Neural cell (in vitro differentiated cells): ENCODE results near the gene FAM20C. TPM values are rescaled to one million over a fixed set of nuclear protein-coding genes. Genes with fewer than 3 reads are reported as not detected.

Experiments
- H2AFZ ChIP-seq: fragments of 200-600, 300-800 bp; sonication (generic), shearing (Covaris generic); 2 replicates; pipeline ENCODE4 v1.6.0; 2014; ENCODE audit warnings: low read depth, mild to moderate bottlenecking, antibody characterized with exemption, low read length, moderate library complexity
- H3F3A ChIP-seq: fragments of 200-600 bp; shearing (Covaris generic); 2 replicates; pipeline ENCODE4 v1.6.1; 2016; ENCODE audit warnings: mild to moderate bottlenecking, moderate library complexity, mixed read lengths, antibody characterized with exemption, low read length; ENCODE audit not compliant: insufficient read depth, poor library complexity, severe bottlenecking
- H3K27ac ChIP-seq: fragments of 200-600, 300-800 bp; sonication (generic), shearing (Covaris generic); 2 replicates; pipeline ENCODE4 v1.5.1; 2014; ENCODE audit warnings: mild to moderate bottlenecking, low read length, moderate library complexity
- H3K27me3 ChIP-seq: fragments of 300-800, 200-600 bp; sonication (generic), shearing (Covaris generic); 2 replicates; pipeline ENCODE4 v1.6.0; 2014; ENCODE audit warnings: mild to moderate bottlenecking, low read depth, low read length, moderate library complexity; ENCODE audit not compliant: insufficient read depth
- H3K36me3 ChIP-seq: fragments of 300-800, 200-600 bp; sonication (generic), shearing (Covaris generic); 2 replicates; pipeline ENCODE4 v1.5.1; 2014; ENCODE audit warnings: mild to moderate bottlenecking, antibody characterized with exemption, low read length, moderate library complexity; ENCODE audit not compliant: insufficient read depth
- H3K4me2 ChIP-seq: fragments of 300-800, 200-600 bp; sonication (generic), shearing (Covaris generic); 2 replicates; pipeline ENCODE4 v1.6.0; 2014; ENCODE audit warnings: mild to moderate bottlenecking, low read length
- H3K4me3 ChIP-seq: fragments of 300-800, 200-600 bp; sonication (generic), shearing (Covaris generic); 2 replicates; pipeline ENCODE4 v1.5.1; 2014; ENCODE audit warnings: mild to moderate bottlenecking, low read length, moderate library complexity
- H3K79me2 ChIP-seq: fragments of 200-600 bp; shearing (Covaris generic); replicated peaks from 2 replicates; pipeline ENCODE4 v1.6.0; 2014; ENCODE audit warnings: mild to moderate bottlenecking, low read length, moderate library complexity; ENCODE audit not compliant: insufficient read depth
- H3K9ac ChIP-seq: fragments of 300-800, 200-600 bp; sonication (generic), shearing (Covaris generic); 2 replicates; pipeline ENCODE4 v1.6.1; 2016; ENCODE audit warnings: mild to moderate bottlenecking, low read length, mixed read lengths
- H3K9me2 ChIP-seq: fragments of 200-600 bp; shearing (Covaris generic); 2 replicates; pipeline ENCODE4 v1.6.1; 2016; ENCODE audit warnings: mild to moderate bottlenecking, low read length, mixed read lengths; ENCODE audit not compliant: insufficient read depth
- H3K9me3 ChIP-seq: fragments of 200-600, 300-800 bp; sonication (generic), shearing (Covaris generic); 2 replicates; pipeline ENCODE4 v1.6.1; 2016; ENCODE audit warnings: mild to moderate bottlenecking, mixed run types, low read length, moderate library complexity, mixed read lengths
- H4K20me1 ChIP-seq: fragments of 200-600 bp; shearing (Covaris generic); 2 replicates; pipeline ENCODE4 v1.6.1; 2016; ENCODE audit warnings: mild to moderate bottlenecking, mixed run types; ENCODE audit not compliant: insufficient read depth
- EP300 ChIP-seq: fragments of 450-650 bp; conservative IDR thresholded peaks from 2 replicates; pipeline ENCODE4 v1.6.1; 2014; ENCODE audit warnings: antibody characterized with exemption, mild to moderate bottlenecking, moderate library complexity; ENCODE audit not compliant: poor library complexity, severe bottlenecking
- EZH2 ChIP-seq: fragments of 200-600, 300-800 bp; shearing (Covaris generic), sonication (generic); IDR thresholded peaks from 2 replicates; pipeline ENCODE4 v1.6.1; 2014; ENCODE audit warnings: antibody characterized with exemption, low read length, borderline replicate concordance, mild to moderate bottlenecking; ENCODE audit not compliant: insufficient read depth, poor library complexity, severe bottlenecking
- MXI1 ChIP-seq: fragments of 450-650 bp; conservative IDR thresholded peaks from 2 replicates; pipeline ENCODE4 v1.6.1; 2014; ENCODE audit warnings: antibody characterized with exemption, mild to moderate bottlenecking; ENCODE audit not compliant: poor library complexity, severe bottlenecking
- POLR2AphosphoS5 ChIP-seq: IDR thresholded peaks from 2 replicates; pipeline ENCODE4 v1.6.1; 2012
- RAD21 ChIP-seq: fragments of 450-650 bp; conservative IDR thresholded peaks from 2 replicates; pipeline ENCODE4 v1.6.1; 2014; ENCODE audit warnings: antibody characterized with exemption, mild to moderate bottlenecking, moderate library complexity
- SMC3 ChIP-seq: fragments of 450-650 bp; conservative IDR thresholded peaks from 2 replicates; pipeline ENCODE4 v1.6.1; 2014; ENCODE audit warnings: antibody characterized with exemption, mild to moderate bottlenecking, moderate library complexity; ENCODE audit not compliant: poor library complexity
- TAF1 ChIP-seq: IDR thresholded peaks from 2 replicates; pipeline ENCODE4 v1.6.1; 2012; ENCODE audit warnings: low read depth
- polyA plus RNA-seq: library from polyadenylated mRNA; depleted of rRNA; stranded (reverse); fragments of >200 nt; gene quantifications from 2 replicates; pipeline ENCODE4 v1.2.3, GENCODE V29; 2014
- TF ChIP-seq, protein P1 (sequence below): fragments of 450-650 bp; IDR thresholded peaks from 2 replicates; pipeline ENCODE4 v1.5.1; 2014; ENCODE audit warnings: antibody characterized with exemption, mild to moderate bottlenecking, moderate library complexity; ENCODE audit not compliant: poor library complexity, severe bottlenecking
- TF ChIP-seq, protein P2 (sequence below): IDR thresholded peaks from 2 replicates; pipeline ENCODE4 v1.6.1; 2012; ENCODE audit warnings: borderline replicate concordance

The FAM20C gene
- polyA plus RNA-seq, 1 donor from 2014 or later, result 22.7 TPM

DNA sequence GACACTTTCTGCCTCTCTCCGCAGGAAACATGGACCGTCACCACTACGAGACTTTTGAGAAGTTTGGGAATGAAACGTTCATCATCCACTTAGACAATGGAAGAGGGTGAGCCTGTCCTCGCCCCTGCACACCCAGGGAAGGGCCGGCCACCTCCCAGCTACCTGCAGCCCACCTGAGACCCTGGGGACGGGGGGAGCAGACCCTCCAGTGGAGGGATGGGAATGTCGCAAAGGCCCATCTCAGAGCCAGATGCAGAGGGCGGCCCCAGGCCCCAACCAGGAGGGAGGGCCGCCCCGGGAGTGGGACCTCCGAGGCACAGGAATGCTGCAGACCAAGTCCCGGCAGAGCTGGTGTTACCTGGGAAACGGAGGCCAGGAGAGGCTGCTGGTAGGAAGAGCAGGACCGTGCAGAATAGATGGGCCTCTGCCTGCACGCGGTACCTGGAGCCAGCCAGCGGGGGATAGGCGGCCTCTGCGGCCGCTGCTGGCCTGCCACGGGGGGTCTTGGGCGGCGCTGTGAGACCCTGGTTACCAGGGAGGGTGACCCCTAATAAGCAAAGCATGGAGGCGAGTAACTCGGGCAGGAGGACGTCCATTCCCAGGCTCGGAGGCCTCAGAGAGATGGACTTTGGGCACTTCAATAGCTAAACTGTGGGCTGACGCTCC, 64.7 kb downstream of the FAM20C start:
- Histone ChIP-seq H3K9me2 (no peaks in the 10 kb centered on the region), H3K9ac (no peak overlapping the region), H2AFZ (no peak overlapping the region), H3F3A (no peaks in the 10 kb centered on the region), H3K9me3 (peaks cover under 1% of the 10 kb centered on the region), H3K27ac (no peak overlapping the region), H4K20me1 (no peaks in the 10 kb centered on the region), H3K79me2 (no peaks in the 10 kb centered on the region), H3K36me3 (peaks cover 14% of the 10 kb centered on the region), H3K4me2 (no peak overlapping the region), H3K4me3 (no peak overlapping the region), H3K27me3 (no peaks in the 10 kb centered on the region)
- TF ChIP-seq EP300 (no peak), EZH2 (no peak), SMC3 (no peak), RAD21 (no peak), TAF1 (no peak), POLR2AphosphoS5 (no peak), MXI1 (no peak)
- TF ChIP-seq, protein P1, sequence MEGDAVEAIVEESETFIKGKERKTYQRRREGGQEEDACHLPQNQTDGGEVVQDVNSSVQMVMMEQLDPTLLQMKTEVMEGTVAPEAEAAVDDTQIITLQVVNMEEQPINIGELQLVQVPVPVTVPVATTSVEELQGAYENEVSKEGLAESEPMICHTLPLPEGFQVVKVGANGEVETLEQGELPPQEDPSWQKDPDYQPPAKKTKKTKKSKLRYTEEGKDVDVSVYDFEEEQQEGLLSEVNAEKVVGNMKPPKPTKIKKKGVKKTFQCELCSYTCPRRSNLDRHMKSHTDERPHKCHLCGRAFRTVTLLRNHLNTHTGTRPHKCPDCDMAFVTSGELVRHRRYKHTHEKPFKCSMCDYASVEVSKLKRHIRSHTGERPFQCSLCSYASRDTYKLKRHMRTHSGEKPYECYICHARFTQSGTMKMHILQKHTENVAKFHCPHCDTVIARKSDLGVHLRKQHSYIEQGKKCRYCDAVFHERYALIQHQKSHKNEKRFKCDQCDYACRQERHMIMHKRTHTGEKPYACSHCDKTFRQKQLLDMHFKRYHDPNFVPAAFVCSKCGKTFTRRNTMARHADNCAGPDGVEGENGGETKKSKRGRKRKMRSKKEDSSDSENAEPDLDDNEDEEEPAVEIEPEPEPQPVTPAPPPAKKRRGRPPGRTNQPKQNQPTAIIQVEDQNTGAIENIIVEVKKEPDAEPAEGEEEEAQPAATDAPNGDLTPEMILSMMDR, result no peak
- TF ChIP-seq, protein P2, sequence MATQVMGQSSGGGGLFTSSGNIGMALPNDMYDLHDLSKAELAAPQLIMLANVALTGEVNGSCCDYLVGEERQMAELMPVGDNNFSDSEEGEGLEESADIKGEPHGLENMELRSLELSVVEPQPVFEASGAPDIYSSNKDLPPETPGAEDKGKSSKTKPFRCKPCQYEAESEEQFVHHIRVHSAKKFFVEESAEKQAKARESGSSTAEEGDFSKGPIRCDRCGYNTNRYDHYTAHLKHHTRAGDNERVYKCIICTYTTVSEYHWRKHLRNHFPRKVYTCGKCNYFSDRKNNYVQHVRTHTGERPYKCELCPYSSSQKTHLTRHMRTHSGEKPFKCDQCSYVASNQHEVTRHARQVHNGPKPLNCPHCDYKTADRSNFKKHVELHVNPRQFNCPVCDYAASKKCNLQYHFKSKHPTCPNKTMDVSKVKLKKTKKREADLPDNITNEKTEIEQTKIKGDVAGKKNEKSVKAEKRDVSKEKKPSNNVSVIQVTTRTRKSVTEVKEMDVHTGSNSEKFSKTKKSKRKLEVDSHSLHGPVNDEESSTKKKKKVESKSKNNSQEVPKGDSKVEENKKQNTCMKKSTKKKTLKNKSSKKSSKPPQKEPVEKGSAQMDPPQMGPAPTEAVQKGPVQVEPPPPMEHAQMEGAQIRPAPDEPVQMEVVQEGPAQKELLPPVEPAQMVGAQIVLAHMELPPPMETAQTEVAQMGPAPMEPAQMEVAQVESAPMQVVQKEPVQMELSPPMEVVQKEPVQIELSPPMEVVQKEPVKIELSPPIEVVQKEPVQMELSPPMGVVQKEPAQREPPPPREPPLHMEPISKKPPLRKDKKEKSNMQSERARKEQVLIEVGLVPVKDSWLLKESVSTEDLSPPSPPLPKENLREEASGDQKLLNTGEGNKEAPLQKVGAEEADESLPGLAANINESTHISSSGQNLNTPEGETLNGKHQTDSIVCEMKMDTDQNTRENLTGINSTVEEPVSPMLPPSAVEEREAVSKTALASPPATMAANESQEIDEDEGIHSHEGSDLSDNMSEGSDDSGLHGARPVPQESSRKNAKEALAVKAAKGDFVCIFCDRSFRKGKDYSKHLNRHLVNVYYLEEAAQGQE, result no peak

DNA sequence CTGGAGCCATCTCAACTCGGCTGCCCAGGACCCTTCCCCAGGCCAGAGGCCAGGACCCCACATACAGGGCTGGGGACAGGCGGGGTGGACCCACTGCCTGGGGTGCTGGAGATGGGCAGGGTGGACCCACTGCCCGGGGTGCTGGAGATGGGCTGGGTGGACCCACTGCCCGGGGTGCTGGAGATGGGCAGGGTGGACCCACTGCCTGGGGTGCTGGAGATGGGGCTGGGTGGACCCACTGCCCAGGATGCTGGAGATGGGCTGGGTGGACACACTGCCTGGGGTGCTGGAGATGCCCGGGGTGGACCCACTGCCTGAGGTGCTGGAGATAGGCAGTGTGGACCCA, 65.2 kb downstream of the FAM20C start:
- Histone ChIP-seq H3K9me3 (peaks cover 6% of the 10 kb centered on the region), H3K9me2 (no peaks in the 10 kb centered on the region), H3K27me3 (no peaks in the 10 kb centered on the region), H3K9ac (no peak overlapping the region), H3K27ac (no peak overlapping the region), H3F3A (no peaks in the 10 kb centered on the region), H3K4me3 (no peak overlapping the region), H3K36me3 (peaks cover 17% of the 10 kb centered on the region), H3K4me2 (no peak overlapping the region), H4K20me1 (no peaks in the 10 kb centered on the region), H3K79me2 (no peaks in the 10 kb centered on the region), H2AFZ (no peak overlapping the region)
- no peak for TF ChIP-seq RAD21
- TF ChIP-seq, protein P1, result no peak
- TF ChIP-seq EZH2, result no peak
- TF ChIP-seq TAF1, result no peak
- TF ChIP-seq MXI1, result no peak
- no peak for TF ChIP-seq EP300
- no peak for TF ChIP-seq SMC3
- TF ChIP-seq, protein P2, result no peak
- no peak for TF ChIP-seq POLR2AphosphoS5
